Stimulated activated CD8-positive, alpha-beta memory T cell treated with anti-CD3 and anti-CD28 coated beads, Interleukin-7, amount 100 ng/mL, for 1 hour (primary cell): ENCODE data around the gene AVL9.
"Not testable (repeated sequence)": the region's sequence is repeated elsewhere in the genome, so short reads cannot be mapped to it uniquely, and the experiment has no call there.

Experiments
- DNase-seq, 2 donors: peaks; one replicate each; pipeline ENCODE4 v3.0.0-alpha.2; 2020; ENCODE audit warnings: low read depth in 2 of 2

AVL9 gene

DNA sequence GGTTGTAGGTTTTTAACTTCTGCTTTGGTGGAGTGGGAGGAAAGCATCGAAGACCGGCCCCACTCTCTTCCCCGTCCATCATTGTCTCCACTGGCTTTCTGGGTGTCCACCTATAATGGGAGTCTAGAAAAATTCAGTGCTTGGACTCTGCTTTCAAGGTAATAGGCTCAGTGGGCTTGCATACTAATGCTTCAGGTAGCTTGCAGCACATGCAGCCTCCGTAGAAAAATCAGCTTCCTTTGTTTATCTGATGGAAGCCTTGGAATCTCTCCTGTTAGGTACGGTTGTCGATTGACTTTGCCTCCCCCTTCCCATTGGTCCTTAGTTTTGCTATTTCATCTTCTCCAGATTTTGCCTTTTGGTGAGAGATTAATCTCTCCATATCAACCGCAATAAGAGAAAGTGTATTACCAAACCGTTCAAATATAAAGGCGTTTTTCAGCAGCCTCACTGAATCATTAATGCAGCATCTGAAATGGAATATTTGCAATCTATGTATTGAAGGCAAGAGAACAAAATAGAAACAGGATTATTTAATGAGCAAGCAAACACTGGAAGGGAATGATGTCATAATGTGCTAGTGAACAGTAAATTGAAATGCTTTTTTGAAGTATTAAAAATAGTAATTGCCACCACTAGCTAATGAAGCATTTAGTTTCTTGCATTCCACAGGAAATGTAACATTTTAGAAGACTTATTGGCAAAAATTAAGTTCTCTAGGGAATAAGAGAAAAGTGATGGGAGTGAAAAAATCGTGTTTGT lies 944 bp downstream of the AVL9 start:
- DNase-seq = no peak

DNA sequence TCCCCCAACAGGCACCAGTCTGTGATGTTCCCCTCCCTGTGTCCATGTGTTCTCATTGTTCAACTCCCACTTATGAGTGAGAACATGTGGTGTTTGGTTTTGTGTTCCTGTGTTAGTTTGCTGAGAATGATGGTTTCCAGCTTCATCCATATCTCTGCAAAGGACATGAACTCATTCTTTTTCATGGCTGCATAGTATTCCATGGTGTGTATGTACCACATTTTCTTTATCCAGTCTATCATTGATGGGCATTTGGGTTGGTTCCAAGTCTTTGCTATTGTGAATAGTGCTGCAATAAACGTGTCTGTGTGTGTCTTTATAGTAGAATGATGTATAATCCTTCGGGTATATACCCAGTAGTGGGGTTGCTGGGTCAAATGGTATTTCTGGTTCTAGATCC lies 4.5 kb downstream of the AVL9 start:
- not testable (repeated sequence) for DNase-seq

DNA sequence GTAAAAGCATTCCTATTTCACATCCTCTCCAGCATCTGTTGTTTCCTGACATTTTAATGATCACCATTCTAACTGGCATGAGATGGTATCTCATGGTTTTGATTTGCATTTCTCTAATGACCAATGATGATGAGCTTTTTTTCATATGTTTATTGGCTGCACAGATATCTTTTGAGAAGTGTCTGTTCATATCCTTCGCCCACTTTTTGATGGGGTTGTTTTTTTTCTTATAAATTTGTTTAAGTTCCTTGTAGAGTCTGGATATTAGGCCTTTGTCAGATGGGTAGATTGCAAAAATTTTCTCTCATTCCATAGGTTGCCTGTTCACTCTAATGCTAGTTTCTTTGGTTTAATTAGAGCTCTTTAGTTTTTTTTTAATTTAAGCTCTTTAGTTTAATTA lies 4.9 kb downstream of the AVL9 start:
- DNase-seq = not testable (repeated sequence)

DNA sequence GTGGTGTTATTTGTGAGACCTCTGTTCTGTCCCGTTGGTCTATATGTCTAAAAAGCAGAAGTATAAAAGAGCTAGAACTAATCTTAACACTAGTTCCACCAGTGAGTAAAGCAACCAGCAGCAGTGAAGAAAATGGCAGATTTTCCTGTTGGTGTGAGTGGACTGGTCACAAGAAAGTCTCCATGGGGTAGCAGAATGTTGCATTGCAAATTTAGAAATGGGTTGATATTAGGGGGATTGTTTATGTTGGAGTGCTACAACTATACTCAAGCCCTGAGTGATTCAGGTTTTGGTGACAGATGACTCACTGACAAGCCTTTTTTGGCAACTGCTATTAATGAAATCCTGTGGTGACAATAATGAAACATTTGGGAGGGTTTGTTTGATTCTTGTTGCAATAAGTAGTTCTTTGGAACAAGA lies 5.6 kb downstream of the AVL9 start:
- DNase-seq = no peak

DNA sequence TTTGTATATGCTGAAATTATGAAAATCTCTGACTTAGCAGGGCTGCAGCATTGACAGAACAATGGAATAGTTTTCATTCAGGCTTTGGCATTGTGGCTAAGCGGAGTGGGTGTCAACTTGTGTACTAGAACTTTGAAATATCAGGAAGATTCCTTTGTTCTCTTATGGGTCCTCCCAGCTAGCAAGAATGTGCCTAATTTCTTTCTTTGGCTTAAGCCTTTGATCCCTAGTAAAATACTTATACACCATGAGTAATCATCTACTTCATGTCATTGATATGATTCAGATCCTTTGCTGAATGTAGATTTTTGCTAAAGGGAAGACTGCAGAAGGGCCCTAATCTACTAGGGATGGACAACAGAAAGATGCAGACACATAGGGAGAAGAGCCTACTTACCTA lies 6.2 kb downstream of the AVL9 start:
- no peak for DNase-seq

DNA sequence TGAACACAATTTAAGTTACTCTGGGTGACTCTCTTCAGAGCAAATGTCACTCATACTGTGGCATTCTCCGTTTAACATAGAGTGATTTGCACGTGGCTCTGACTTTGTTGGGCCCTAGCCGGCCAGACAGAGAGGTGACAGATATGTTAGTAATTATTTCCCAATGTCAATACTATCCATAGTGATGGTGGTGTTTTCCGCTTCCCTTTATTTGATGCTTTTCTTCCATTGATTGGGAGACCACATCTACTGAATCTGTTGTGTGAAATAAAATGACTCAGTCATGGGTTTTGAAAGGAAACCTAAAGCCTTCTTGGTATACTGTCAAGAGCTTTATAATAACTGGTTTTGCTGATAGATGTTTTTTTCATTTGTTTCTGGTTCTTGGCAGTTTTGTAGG lies 7.4 kb downstream of the AVL9 start:
- DNase-seq = no peak

DNA sequence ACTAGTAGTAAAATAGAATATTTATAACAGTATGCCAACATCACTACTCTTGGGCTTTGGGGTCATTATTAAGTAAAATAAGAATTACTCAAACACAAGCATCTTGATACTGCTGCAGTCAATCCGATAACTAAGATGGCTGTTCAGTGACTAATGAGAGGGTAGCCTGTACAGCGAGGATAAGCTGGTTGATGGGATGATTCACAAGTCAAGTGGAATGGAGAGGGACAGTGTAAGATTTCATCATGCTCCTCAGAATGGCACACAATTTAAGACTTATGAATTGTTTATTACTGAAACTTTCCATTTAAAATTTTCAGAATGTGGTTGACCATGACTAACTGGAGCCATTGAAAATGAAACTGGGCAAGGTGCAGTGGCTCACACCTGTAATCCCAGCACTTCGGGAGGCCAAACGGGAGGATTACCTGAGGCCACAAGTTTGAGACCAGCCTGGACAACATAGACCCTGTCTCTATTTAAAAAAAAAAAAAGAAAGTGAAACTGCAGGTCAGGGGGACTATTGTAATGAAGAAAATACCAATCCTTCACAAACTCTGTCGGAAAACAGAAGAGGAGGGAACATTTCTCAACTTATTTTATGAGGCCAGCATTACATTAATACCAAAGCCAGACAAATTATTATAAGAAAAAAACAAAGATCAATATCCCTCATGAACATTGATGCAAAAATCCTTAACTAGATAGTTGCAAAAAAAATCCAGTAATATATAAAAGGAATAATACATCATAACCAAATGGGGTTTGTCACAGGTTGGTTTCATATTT lies 11.2 kb downstream of the AVL9 start:
- DNase-seq = no peak

DNA sequence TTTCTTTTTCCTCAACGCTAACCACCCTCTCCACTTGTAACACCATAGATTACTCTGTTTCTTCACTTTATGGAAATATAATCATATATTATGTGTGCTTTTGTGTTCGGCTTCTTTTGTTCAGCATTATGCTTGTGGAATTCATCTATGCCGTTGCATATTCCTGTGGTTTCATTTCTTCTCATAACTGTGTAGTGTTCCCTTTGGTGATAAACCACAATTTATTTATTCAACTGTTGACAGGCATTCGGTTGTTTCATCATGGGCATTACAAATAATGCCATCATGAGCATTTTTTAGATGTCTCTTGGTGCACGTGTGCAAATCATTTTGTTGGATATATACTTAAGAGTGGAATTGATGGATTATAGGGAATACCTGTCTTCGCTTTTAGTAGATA lies 12.1 kb downstream of the AVL9 start:
- DNase-seq = no peak

DNA sequence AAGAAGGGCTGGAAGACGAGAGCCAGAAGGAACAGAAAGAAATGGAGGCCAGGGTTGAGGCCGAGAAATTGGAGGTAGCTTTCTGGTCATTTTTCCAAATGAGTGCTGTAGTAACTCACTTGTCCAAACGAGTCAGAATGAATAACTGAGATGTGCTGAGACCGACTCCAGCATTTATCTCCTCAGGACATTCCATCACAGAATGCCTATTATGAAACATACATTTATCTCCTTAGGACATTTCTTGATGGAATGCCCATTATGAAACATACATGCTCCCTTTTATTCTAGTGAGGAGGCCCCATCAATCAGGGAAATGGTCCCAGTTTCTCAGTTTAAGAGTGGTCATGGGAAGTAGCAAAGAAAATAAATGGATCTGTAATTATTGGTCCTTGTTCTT lies 16.5 kb downstream of the AVL9 start:
- DNase-seq = no peak

DNA sequence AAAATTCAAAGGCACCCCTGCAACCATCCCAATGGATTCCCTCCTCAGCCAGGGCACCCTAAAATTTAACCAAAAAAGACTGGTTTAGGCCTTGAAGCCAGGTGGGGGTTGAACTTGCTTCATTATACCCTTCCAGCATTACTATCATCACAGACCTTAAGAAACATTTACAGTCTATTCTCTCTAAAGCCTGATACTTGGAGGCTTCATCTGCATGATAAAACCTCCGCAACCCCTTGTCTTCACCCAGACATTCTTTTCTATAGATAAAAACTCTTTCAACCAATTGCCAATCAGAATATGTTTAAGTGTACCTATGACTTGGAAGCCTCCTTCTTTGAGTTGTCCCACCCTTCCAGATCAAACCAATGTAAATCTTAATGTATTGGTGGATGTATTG lies 17.9 kb downstream of the AVL9 start:
- no peak for DNase-seq

DNA sequence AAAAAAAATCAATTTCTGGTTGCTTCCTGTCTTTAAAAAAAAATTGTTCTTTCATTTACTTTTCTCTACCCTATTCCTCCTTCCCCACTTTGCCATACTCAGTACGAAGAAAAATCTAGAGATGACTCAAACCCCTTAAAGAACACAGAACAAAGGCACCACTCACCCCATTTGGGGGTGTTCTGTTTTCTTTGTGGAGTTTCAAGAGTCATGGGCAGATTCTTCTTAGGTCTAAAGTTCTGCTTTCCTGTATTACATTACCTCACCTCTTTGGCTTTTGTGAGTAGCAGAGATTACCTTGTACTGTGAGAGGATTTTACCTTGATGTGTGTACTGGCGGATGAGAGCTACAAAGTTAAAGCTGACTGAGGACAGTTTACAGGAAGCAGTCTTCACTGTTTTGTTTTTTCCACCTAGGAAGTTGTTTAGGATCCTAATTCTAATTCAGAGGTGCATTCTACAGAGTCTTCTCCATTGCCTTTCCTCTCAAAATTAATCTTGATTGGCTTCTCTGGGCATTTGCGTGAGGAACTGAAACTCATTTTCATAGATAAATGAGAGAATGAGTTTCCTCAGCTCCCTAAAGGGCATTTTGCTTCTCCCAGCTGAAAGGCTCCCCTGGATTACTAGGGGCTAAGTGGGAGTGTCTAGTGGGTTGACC lies 20.7 kb downstream of the AVL9 start:
- no peak for DNase-seq

DNA sequence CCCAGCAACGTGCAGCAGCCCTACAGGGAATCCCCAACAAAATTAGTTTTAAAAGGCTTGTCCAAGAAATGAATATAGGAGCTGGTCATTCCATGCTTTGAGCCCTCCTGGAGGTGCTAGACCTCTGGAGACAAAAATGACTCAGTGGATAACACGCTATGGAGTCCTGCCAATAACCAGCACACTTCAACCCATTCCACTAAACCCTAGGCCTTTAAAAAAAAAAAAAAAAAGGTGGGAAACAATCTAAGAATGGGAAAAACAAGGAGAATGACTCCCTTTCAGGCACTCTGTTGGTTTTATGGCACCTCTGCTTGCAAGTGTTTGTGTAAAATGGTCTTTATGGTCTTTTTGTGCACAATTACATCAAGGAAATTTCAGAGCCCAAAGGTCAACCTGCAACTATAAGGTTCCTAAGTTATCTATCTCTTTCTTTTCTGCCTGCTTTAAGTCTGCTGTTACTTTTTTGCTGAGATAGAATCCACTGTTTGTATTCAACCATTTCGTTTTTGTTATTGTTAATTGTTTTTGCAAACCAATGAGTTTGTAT lies 21.3 kb downstream of the AVL9 start:
- DNase-seq = no peak

DNA sequence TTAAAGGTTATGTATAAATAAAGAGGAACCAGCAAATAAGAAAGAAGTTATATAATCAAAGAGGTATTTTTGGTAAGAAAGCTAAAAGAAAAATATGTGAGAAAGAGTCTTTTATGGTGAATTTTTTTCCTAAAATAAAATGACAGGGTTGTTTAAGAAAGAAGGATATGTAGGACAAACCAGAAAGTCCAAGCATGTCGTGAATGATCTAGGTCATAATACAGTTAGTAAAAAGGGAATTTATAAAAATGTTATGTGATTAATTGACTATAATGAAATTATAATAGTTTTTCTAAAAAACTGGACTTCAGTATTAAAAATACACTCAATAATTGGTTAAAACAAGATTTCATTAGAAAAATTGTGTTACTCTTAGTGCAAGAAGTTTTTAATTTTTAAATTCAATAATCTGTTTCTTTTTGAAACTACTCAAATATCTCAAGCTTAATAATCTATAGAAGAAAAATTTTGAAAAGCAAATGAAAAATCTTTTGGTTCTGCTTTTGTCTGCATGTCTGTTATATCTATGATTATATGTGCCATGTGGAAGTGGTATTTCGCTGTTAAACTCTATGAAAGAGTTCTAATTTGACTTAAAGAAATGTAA lies 23.3 kb downstream of the AVL9 start:
- DNase-seq = no peak

DNA sequence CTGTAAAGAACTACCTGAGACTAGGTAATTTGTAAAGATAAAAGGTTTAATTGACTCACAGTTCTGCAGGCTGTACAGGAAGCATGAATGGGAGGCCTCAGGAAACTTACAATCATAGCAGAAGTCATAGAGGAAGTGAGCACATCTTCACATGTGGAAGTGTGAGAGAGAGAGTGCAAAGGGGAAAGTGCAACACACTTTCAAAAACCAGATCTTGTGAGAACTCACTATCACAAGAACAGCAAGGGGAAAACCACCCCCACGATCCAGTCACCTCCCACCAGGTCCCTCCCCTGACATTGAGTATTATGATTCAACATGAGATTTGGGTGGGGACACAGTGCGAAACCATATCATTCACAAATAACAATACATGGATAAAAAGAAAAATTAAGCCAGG lies 24.5 kb downstream of the AVL9 start:
- DNase-seq = no peak

DNA sequence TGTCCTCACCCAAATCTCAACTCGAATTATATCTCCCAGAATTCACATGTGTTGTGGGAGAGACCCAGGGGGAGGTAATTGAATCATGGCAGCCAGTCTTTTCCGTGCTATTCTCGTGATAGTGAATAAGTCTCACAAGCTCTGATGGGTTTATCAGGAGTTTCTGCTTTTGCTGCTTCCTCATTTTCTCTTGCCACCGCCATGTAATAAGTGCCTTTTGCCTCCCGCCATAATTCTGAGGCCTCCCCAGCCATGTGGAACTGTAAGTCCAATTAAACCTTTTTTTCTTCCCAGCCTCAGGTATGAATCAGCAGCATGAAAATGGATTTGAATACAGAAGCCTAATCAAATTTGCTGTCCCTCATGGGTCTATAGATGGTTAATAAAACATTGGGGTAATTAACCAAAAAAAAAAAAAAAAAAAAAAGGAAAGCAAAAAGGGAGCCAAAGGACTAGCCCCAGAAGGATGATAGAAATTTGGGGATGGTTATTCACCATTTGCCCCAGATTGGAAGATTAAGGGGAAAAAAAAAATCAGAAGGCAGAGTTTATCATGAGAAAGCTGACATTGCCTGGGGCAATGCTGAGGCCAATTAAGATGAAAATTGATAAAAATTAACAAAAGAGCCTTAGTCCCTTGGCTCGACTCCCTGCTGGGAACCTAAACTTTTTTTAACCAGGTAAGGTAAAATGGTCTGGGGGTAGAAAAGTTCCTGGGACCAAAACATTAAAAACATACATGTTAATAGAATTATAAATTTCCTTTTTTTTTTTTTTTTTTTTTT lies 27.6 kb downstream of the AVL9 start:
- no peak for DNase-seq

DNA sequence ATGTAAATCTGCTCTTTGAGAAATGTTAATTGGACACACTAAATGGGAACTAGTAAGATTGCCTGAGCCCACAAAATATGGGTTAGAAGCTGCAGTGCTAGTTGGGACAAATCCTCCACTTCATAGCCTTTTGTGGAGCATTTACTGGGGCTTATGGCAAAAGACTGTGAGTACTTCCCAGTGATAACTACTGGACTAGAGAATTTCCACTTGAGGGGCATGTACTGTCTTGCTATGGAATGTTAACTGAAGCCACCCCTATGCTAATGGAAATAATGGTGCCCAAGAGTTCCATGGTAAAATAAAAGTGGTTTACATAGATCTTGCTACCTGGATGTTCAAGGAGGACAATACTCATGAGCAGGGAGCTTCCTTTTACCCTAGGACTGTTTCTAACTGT lies 29.3 kb downstream of the AVL9 start:
- DNase-seq = no peak

DNA sequence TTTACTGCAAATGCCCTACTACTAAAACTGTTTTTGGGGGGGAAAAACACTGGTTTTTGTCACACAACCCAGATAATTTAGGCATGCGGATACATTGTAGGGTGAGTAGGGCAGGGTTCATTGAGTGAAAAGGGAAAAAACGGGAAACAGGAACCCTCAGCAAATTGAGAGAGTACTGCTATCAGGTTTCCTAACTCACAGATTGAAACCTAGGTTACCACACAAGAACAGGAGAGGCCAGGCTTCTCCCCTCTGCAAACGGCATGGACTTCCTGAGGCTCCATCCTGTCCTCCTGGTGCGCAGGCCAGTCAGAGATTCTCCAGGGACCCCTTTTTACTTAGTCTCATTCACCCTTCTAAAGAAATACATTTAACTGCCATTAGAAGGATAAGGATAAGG lies 30.6 kb downstream of the AVL9 start:
- no peak for DNase-seq

DNA sequence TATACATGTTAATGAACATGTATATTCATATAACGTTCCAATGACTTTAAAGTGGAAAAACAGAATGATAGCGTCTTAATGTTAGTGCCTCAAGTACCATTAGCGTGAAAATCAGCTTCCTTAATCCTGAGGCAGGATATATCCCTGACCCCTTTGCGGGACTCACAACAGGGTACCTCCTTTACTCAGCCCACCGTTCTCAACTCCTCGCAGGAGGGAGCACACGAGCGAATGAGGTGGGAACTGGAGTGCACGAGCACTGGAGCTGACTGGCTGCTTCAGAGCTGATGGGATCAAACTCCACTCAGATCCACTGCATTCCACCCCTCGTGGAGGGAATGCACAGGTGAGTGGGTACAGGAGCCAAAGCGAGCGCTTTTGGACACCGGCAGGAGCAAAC lies 36.1 kb downstream of the AVL9 start:
- DNase-seq = no peak

DNA sequence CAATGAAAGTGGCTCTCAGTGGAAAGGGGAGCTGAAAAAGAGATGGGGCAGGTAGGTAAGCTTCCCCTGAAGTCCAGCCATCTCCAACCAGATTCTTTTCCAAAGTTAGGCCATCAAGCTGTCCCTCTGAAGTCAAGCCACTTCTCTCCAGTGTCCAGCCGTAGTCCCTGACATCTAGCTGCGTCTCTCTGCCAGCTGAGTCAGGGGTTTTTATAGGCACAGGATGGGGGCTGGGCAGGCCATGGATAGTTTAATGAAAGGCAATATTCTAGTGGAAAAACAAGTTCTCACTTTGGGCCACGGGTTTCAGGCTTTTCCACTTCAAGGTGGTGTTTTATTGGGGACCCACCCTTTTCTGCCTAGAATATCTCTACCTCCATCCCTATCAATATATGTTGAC lies 36.8 kb downstream of the AVL9 start:
- DNase-seq = no peak

DNA sequence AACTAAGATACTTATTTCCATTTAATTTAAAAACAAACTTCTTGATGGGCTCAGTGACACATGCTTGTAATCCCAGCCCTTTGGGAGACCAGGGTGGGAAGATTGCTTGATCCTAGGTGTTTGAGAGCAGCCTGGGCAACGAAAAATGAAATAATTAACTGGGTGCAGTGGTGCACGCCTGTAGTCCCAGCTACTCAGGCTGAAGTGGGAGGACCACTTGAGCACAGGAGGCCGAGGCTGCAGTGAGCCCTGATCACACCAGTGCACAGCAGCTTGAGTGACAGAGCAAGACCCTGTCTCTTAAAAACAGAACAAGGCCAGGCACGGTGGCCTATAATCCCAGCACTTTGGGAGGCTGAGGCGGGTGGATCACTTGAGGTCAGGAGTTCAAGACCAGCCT lies 37.4 kb downstream of the AVL9 start:
- no peak for DNase-seq

DNA sequence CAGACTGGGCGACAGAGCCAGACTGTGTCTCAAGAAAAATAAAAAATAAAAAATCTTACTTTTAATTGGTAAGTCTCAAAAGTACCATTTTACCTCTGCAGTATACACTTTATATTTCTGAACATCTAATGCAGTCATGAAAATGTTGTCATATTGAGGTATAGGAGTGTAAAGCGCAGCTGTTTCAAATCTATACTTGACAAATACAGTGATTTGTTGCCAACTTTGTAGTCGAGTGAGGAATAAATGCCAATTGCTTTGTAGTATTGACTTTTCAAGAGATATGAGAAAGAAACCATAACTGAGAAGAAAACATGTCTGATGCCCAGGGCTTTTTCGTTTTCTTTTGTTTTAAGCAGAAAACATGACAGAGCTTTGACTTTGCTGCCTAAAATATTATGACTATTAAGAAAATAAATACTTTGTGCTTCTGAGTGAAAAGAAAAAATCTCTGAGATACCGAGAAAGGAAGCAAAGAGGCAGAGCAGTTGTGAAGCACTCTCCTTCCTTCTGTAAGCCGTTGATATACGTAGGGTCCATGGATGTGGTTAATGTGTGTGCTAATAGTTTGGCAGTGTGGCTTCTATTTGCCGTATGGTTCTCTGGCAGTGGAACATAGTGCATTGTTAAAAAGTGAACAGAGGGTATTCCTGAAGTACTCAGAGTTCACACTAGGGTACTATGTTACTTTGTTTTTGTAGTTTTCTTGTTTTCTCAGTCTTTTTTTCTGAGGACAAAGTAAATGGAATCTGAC lies 38.2 kb downstream of the AVL9 start:
- DNase-seq = no peak
